AG20443 (cell line): ENCODE data around the gene FRMPD4.
"Not testable (repeated sequence)": the region's sequence is repeated elsewhere in the genome, so short reads cannot be mapped to it uniquely, and the experiment has no call there.

Experiments used
- DNase-seq: peaks from one replicate; pipeline ENCODE4 v3.0.0; 2012; ENCODE audit warnings: low spot score, mixed read lengths

Gene FRMPD4

DNA sequence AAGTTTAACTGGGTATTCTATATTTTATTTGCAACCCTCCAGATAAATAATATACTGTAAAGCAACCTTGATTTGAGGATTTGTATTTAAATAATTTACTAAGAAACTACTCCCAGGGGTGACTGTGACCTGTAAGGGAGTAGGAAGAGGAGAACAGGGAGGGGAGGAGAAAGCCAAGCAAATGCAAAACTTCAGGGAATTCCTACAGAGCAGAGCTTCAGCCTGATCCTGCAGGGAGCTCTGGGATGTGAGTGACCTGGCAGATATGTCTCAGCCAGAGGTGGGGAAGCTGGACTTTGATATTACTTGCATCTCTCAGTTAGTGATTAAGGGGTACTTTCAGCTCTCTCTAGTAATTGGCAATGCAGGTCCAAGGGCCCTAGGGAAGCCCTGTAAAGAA lies 302.0 kb downstream of the FRMPD4 start:
- DNase-seq = no peak

DNA sequence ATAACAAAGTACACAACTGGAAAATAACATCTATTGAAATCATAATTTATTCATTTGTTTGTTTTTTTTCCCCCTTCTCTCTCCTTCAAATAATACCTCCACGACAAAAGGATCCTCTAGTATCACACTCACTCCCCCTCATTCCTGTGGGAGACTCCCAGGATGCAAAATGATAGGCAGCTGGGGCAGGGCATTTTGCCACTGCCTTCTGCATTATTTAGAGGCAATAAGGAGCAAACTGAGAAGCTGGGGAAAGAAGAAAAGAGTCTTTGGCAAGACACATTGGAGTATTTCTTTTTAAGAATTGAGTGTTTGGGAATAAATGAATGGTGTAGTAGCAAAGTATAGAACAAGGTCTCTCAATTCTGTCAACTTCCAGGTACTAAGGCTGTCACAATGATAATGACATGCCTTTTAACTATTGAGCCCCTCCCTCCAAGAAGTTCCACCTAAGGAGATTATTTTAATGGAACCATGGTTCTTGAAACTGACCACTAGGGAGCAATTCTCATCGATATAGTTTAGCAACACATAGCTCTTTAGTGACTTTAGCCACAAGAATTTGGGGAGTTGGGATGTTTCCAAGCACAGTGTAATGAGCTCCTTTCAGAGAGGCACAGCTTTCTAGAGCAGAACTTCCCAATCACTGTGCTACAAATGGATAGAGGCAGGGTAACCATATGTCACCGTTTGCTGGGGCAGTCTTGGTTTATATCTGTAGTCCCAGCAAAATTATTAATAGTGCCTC lies 303.3 kb downstream of the FRMPD4 start:
- peak; percentile 54 for DNase-seq

DNA sequence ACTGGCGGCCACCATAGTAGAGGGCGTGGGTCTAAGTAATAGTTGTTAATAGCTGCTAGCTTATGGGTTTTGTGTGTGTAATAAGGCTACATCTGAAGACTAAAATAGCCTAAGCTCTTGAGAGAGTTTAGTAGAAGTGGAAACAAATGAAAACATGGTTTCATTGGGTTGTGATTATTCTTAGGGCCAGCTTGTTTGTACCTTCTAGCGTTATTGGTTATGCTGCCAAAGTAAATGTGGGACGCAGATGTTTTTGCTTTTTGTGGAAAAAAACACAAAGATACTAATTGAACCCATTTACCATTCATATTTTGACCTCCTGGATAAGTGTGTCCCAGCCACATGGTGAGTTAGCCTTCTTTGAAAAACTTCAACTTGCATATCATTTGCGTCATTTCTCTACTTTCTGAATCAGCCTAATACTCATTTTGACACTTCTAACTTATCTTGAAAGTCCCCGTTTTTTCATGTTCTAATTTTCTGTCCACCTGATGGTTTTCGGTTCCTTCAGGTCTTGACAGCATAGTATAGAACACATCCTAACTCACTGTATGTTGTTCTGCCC lies 305.3 kb downstream of the FRMPD4 start:
- DNase-seq = no peak

DNA sequence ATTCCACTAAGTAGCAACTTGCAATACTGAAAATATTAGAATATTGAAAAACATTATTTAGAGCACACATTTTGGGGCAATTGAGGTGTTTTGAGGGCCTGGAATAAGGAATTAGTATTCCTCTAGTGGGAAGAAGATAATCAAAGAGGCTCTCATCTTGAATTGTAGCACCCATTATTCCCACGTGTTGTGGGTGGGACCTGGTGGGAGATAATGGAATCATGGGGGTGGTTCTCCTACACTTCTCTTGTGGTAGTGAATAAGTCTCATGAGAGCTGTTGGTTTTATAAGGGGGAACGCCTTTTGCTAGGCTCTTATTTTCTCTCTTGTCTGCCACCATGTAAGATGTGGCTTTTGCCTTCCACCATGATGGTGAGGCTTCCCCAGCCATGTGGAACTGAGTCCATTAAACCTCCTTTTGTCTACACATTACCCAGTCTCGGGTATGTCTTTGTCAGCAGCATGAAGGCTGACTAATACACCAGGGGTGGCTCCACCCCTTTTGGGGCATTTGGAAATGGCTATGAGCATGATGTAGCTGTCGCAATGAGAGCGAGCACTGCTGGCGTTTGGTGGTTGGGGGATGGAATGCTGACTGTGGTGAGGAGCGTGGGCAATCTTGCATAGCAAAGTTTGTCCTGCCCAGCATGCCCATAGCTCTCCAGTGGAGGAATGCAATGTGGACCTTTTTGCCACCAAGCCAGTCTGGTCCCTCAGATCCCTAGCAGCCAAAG lies 308.2 kb downstream of the FRMPD4 start:
- no peak for DNase-seq

- DNase-seq = peak; percentile 50
Observed at GRCh38 chrX:12447448-12448064, 309.3 kb downstream of the FRMPD4 start.

- no peak for DNase-seq
Observed at GRCh38 chrX:12452268-12452667, 314.0 kb downstream of the FRMPD4 start.

GRCh38 chrX:12460929-12461328 lies 322.7 kb downstream of the FRMPD4 start:
- DNase-seq = no peak

DNA sequence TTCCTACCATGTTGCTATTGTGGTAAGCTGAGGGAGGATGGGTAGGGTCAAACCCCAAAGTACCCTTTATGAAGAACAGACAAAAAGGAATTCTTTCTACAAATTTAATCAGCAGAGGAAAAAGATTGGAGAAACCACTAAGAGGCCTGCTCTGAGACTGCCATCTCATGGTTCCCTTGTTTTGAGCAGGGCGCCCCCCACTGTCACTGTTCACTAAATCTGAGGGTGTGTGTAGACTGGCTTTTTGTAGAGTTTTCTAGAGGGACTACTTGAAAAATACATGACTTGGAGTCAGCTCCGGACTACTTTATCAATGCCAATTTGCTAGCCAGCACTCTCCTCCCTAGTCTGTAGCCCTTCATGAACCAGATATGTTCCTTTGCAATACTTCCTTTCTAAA lies 324.8 kb downstream of the FRMPD4 start:
- DNase-seq = no peak

- DNase-seq = no peak
Observed at GRCh38 chrX:12463873-12464272, 325.6 kb downstream of the FRMPD4 start.

- DNase-seq = no peak
Observed at GRCh38 chrX:12467321-12467720, 329.0 kb downstream of the FRMPD4 start.

DNA sequence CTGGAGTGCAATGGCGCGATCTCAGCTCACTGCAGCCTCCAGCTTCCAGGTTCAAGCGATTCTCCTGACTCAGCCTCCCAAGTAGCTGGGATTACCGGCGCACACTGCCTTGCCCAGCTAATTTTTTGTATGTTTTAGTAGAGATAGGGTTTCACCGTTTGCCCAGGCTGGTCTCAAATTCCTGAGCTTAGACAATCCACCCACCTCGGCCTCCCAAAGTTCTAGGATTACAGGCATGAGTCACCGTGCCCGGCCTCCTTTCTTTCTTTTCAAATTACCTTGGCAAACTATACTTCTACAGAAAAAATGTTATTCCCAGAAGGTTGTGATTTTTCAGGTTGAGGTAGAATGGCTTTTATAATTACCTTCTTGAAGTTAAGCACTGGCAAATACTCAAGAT lies 331.0 kb downstream of the FRMPD4 start:
- DNase-seq = no peak

- no peak for DNase-seq
Observed at GRCh38 chrX:12471061-12471460, 332.8 kb downstream of the FRMPD4 start.

DNA sequence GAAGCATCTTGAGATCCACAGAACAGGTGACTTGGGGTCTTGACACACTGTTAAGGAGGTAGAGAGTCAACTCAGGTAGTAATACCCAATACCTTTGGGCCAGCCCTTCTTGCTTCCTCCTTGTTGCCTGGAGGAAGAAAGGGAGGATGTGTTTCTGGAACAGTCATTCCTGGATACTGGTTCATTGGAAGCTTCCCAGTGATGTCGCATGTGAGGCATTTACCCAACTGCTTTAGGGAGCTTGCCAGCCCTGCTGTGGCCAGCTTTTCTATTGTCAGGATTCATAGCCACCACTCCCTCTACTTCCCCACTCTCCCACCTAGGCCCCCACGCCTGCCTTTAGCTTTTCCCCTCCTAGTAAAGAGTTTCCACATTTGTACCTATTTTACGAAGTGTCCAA lies 342.7 kb downstream of the FRMPD4 start:
- no peak for DNase-seq

DNA sequence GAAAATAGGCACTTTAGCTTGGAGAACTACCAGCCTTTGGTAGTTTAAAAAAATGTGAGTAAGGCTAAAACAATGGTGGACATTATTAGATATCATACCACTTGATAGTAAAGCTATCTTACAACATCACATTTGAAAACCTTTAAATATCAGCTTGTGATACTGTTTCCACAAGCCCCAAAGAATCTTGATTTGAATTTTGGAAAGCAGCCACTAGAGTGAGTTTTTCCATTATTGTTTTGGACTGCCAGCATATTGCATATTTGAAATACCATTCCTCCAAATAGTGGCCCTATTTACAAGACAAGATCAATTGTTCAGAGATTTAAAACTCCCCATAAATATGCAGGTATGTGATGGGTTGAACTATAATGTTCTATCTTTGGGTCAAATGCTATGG lies 349.9 kb downstream of the FRMPD4 start:
- DNase-seq = no peak

DNA sequence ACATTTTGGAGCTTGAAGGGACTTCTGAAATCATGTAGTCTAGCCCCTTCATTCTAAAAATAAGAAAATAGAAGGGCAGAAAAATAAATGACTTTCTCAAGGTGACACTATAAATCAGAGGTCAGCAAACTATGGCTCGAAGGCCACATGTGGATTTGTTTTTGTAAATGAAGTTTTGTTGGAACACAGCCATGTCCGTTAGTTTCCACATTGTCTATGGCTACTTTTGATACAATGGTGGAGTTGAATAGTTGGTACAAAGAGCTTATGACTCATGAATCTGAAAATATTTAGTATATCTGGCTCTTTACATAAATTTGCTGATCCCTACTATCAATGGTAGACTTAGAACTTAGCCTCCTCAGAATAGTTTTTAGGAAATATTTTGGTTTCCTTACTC lies 350.5 kb downstream of the FRMPD4 start:
- no peak for DNase-seq

- DNase-seq = no peak
Observed at GRCh38 chrX:12489341-12489740, 351.1 kb downstream of the FRMPD4 start.

DNA sequence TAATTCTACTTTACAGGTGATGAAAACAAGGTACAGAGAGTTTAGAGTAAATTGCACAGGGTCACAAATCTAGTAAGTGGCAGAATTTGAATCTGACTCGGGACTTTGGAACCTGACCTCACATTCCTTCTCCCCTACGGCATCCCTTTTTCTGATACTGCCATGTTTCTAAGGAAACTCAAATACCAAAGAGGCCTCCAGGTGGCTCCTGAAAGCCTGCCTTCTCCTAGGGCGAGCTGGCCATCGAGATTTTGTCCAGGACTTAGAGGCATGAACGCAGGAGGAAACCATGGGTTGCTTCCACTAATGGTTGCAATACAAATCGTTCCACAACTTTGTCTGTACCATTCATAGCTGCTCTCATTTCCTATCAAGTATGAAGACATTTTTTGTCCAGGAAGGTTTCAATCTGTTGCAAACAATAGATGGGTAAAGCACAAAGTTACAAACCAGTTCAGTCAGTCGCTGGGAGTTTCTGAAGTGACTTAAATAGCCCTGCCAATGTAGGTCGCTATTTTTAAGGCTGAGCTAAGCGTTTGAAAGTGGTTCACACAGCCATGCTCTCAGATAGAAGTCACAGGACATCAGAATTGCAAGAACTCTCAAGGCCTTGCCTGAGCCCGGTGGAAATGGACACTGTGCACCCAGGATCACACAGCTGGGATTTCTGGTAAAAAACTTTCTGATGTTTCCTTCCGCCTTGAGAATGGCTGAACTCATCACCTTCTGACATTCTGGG lies 356.3 kb downstream of the FRMPD4 start:
- no peak for DNase-seq

GRCh38 chrX:12496343-12496742 lies 358.1 kb downstream of the FRMPD4 start:
- no peak for DNase-seq

- DNase-seq = peak; percentile 6
Observed at GRCh38 chrX:12497832-12498591, 359.7 kb downstream of the FRMPD4 start.

DNA sequence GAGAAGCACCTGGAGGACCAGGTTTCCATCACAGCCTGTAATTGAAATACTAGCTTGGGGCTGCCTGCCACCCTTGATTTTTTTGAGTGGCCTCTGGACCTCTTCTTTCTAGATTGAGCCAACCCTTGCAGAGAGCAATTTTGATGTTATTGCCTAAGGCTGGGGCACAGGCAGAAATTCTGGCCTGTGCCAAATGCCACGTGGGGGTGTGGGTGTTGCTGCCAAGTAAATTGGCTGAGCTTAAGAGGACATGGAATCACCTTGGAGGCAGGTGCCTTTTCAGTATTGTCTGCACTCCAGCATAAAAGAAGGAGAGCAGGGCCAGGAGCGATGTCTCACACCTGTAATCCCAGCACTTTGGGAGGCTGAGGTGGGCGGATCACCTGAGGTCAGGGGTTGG lies 366.9 kb downstream of the FRMPD4 start:
- DNase-seq = no peak

GRCh38 chrX:12515384-12515783 lies 377.1 kb downstream of the FRMPD4 start:
- DNase-seq = not testable (repeated sequence)
